Choroid plexus epithelial cell (primary cell): ENCODE data around the gene TLDC2.
"Not testable (repeated sequence)": the region's sequence is repeated elsewhere in the genome, so short reads cannot be mapped to it uniquely, and the experiment has no call there.

Experiments
- DNase-seq: peaks from one replicate; pipeline ENCODE4 v3.0.0-alpha.2; 2010; ENCODE audit warnings: low read depth
- H3K4me3 ChIP-seq: 2 replicates; pipeline ENCODE4 v1.5.1; 2011; ENCODE audit warnings: low read depth, mild to moderate bottlenecking, control low read depth, low read length, moderate library complexity
- TF ChIP-seq, protein P1 (sequence below): conservative IDR thresholded peaks from 2 replicates; pipeline ENCODE4 v1.5.1; 2011; ENCODE audit warnings: low read depth, mild to moderate bottlenecking, control low read depth, inconsistent platforms, low read length, moderate library complexity

TLDC2 gene

DNA sequence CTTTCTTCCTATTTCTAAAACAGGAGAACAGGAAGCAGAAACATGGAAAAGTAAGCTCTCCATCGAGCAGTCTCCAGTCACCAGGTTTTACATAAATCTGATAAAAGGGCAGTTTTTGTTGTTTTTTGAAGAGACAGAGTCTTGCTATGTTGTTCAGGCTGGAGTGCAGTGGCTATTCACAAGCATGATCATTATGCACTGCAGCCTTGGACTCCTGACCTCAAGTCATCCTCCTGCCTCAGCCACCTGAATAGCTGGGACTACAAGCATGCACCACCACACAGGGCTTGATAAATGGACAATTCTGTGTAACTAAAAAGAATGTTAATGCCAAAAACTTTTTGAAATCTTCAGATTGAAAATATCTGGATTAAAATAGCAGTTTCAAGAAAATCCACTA lies 51.8 kb downstream of the TLDC2 start:
- TF ChIP-seq, protein P1, sequence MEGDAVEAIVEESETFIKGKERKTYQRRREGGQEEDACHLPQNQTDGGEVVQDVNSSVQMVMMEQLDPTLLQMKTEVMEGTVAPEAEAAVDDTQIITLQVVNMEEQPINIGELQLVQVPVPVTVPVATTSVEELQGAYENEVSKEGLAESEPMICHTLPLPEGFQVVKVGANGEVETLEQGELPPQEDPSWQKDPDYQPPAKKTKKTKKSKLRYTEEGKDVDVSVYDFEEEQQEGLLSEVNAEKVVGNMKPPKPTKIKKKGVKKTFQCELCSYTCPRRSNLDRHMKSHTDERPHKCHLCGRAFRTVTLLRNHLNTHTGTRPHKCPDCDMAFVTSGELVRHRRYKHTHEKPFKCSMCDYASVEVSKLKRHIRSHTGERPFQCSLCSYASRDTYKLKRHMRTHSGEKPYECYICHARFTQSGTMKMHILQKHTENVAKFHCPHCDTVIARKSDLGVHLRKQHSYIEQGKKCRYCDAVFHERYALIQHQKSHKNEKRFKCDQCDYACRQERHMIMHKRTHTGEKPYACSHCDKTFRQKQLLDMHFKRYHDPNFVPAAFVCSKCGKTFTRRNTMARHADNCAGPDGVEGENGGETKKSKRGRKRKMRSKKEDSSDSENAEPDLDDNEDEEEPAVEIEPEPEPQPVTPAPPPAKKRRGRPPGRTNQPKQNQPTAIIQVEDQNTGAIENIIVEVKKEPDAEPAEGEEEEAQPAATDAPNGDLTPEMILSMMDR = no peak
- H3K4me3 ChIP-seq = no peak overlapping the region
- DNase-seq = no peak

DNA sequence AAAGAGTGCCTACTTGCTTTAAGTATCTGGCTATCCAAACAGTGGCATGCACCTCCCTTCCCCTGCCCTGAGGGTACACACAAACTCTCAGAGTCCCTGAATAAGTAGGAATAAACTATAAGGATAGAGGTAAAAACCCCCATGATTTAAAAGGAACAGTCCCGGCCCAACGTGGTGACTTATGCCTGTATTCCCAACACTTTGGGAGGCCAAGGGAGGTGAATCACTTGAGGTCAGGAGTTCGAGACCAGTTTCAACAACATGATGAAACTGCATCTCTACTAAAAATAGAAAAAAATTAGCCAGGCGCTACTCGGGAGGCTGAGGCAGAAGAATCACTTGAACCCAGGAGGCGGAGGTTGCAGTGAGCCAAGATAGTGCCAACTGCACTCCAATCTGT lies 53.4 kb downstream of the TLDC2 start:
- TF ChIP-seq, protein P1 = no peak
- DNase-seq = peak; percentile 25
- H3K4me3 ChIP-seq = no peak overlapping the region

DNA sequence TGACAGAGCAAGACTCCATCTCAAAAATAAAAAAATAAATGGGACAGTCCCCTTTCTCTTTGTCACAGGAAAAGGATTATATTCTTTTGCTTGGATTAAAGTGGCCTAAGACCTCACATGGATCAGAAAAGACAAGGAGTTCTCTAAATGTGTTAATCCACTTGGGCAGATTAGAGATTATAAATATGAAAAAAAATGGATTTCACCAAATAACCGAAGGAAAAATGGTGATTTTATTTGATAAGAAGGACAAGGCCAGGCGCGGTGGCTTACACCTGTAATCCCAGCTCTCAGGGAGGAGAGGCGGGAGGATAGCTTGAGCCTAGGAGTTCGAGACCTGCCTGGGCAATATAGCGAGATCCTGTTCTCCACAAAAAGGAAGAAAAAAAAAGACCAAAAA lies 53.8 kb downstream of the TLDC2 start:
- DNase-seq = no peak
- TF ChIP-seq, protein P1 = no peak
- no peak overlapping the region for H3K4me3 ChIP-seq

DNA sequence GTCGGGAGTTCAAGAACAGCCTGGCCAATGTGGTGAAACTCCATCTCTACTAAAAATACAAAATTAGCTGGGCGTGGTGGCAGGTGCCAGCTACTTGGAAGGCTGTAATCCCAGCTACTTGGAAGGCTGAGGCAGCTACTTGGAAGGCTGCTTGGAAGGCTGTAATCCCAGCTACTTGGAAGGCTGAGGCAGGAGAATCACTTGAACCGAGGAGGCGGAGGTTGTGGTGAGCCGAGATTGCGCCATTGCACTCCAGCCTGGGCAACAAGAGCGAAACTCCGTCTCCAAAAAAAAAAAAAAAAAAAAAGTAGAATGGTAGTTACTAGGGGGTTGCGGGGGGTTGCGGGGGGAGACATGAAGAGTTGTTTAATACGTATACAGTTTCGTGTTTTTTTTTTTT lies 56.1 kb downstream of the TLDC2 start:
- not testable (repeated sequence) for DNase-seq, H3K4me3 ChIP-seq

DNA sequence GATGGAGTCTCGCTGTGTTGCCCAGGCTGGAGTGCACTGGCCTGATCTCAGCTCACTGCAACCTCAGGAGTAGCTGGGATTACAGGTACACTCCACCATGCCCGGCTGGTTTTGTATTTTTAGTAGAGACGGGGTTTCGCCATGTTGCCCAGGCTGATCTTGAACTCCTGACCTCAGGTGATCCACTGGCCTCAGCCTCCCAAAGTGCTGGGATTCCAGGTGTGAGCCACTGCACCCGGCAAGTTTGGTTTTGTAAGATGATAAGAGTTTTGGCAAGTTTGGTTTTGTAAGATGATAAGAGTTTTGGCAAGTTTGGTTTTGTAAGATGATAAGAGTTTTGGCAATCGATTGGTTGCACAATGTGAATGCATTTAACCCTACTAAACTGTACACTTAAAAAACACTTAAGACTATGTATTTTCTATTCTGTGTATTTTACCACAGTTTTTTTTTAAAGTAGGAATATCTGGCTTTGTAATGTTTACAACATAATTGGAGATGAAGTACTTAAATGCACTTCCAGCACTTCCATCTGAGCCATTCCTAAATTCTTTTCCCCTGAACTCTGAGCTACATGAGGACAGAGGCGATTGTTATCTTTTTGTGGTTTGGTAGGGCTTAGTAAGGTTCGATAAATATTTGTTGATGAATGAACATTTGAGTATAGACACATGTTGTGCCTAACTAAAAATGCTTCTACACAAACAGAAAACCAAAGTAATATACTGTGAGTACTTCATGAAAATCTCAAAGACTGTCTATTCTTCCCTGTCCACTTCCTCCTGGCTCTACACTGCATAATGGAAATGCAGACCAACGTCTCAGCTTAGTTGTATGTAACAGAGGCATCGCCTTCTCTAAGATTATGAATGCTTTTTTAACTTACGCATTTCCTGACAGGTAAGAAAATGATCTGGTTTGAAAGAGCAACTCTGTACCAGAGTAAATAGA lies 56.8 kb downstream of the TLDC2 start:
- DNase-seq = peak; percentile 27
- H3K4me3 ChIP-seq = no peak overlapping the region
- TF ChIP-seq, protein P1 = no peak

DNA sequence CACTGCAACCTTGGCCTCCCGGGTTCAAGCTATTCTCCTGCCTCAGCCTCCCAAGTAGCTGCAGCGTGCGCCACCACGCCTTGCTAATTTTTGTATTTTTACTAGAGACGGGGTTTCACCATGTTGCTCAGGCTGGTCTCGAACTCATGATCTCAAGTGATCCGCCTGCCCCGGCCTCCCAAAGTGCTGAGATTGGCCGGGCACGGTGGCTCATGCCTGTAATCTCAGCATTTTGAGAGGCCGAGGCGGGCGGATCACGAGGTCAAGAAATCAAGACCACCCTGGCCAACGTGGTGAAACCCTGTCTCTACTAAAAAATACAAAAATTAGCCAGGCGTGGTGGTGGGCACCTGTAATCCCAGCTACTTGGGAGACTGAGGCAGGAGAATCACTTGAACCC lies 57.6 kb downstream of the TLDC2 start:
- not testable (repeated sequence) for DNase-seq, H3K4me3 ChIP-seq

DNA sequence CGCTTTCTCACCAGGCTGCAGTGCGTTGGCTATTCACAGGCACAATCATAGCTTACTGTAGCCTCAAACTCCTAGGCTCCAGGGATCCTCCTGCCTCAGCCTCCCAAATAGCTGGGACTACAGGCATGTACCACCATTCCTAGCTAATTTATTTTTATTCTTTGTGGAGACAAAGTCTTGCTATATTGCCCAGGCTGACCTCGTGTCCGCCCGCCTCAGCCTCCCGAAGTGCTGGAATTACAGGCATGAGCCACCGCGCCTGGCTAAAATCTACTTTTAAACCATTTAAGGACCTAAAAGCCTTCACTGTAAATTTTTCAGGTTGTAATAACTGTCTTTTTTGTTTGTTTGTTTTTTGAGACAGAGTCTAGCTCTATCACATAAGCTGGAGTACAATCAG lies 60.4 kb downstream of the TLDC2 start:
- H3K4me3 ChIP-seq = no peak overlapping the region
- no peak for DNase-seq
- TF ChIP-seq, protein P1 = no peak

DNA sequence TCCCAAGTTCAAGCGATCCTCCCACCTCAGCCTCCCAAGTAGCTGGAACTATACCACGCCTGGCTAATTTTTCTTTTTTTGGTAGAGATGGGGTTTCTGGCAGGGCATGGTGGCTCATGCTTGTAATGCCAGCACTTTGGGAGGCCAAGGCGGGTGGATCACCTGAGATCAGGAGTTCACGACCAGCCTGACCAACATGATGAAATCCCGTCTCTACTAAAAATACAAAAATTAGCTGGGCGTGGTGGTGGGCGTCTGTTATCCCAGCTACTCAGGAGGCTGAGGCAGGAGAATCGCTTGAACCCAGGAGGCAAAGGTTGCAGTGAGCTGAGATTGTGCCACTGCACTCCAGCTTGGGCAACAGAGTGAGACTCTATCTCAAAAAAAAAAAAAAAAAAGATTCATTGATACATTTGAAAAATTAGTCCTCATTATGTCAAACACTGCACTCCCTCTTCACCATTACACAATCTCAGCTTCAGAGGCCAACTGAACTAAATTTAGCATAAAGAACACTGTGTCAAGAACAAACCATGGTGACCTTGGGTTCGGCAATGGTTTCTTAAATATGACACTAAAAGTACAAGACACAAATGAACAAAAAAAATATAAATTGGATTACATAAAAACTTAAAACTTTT lies 60.9 kb downstream of the TLDC2 start:
- not testable (repeated sequence) for H3K4me3 ChIP-seq
- DNase-seq = peak; percentile 34
